Naive thymus-derived CD4-positive, alpha-beta T cell (primary cell): Measurements from ENCODE around the gene RTN3. TPM values are rescaled to one million over a fixed set of nuclear protein-coding genes. Genes with fewer than 3 reads are reported as not detected.
A peak's percentile ranks its signal among the peaks of the same experiment; 100 is the strongest.

ENCODE experiments used
- ATAC-seq: fragments of 150-1000 bp; cut with Tn5 transposase; 2 replicates; pipeline ENCODE4 v1.10.0; 2021; ENCODE audit warnings: mild to moderate bottlenecking, moderate library complexity
- CTCF ChIA-PET: fragments of 350-600 bp; sonication (Branson Sonifier 250); formaldehyde crosslinking; loops from one replicate; lab custom pipeline; 2021; ENCODE audit warnings: antibody characterized with exemption; lab: Charles Lee
- POLR2A ChIA-PET: fragments of 350-600 bp; sonication (Branson Sonifier 250); formaldehyde crosslinking; loops from one replicate; lab custom pipeline; 2021; ENCODE audit warnings: antibody characterized with exemption, inconsistent platforms; lab: Charles Lee
- DNase-seq, 9 donors: peaks; one replicate each; pipeline versions ENCODE4 v3.0.0 to v3.0.0-alpha.2; 2020 to 2022; ENCODE audit warnings: mixed read lengths in 1 of 9
- H3K27ac ChIP-seq: one replicate; pipeline ENCODE4 v1.7.0; 2013; ENCODE audit warnings: mild to moderate bottlenecking, low read depth, low read length, moderate library complexity
- H3K27me3 ChIP-seq, 2 donors: one replicate each; pipeline ENCODE4 v1.7.0; 2013; ENCODE audit warnings: low read length in 2 of 2, mild to moderate bottlenecking in 2 of 2, moderate library complexity in 2 of 2; ENCODE audit not compliant: control insufficient read depth in 2 of 2, insufficient read depth in 2 of 2
- H3K36me3 ChIP-seq, 3 experiments: 1 replicate in 2 of 3; 2 replicates in 1 of 3; pipeline ENCODE4 v1.7.0; 2013; ENCODE audit warnings: low read length in 3 of 3, mild to moderate bottlenecking in 3 of 3, moderate library complexity in 1 of 3; ENCODE audit not compliant: insufficient read depth in 3 of 3, control insufficient read depth in 2 of 3
- H3K4me1 ChIP-seq, 2 donors: one replicate each; pipeline ENCODE4 v1.7.0; 2013; ENCODE audit warnings: low read length in 2 of 2, mild to moderate bottlenecking in 2 of 2, moderate library complexity in 1 of 2; ENCODE audit not compliant: control insufficient read depth in 2 of 2, insufficient read depth in 2 of 2
- H3K4me3 ChIP-seq: 2 replicates; pipeline ENCODE4 v1.7.0; 2013; ENCODE audit warnings: mild to moderate bottlenecking, low read length
- H3K9me3 ChIP-seq, 3 experiments: 1 replicate in 2 of 3; 2 replicates in 1 of 3; pipeline ENCODE4 v1.7.0; 2013; ENCODE audit warnings: low read length in 3 of 3; ENCODE audit not compliant: control insufficient read depth in 2 of 3
- H3K27ac Mint-ChIP-seq, 9 donors: one replicate each; pipeline ENCODE4 v1.8.0; 2020 to 2022; ENCODE audit warnings: mixed read lengths in 9 of 9, mild to moderate bottlenecking in 8 of 9, moderate library complexity in 5 of 9, inconsistent platforms in 2 of 9
- H3K27me3 Mint-ChIP-seq, 5 donors: one replicate each; pipeline ENCODE4 v1.8.0; 2021 to 2022; ENCODE audit warnings: mixed read lengths in 5 of 5, mild to moderate bottlenecking in 1 of 5
- H3K36me3 Mint-ChIP-seq, 5 donors: one replicate each; pipeline ENCODE4 v1.8.0; 2020 to 2022; ENCODE audit warnings: mixed read lengths in 5 of 5, mild to moderate bottlenecking in 3 of 5, inconsistent platforms in 1 of 5
- H3K4me1 Mint-ChIP-seq, 7 donors: one replicate each; pipeline ENCODE4 v1.8.0; 2020 to 2022; ENCODE audit warnings: mixed read lengths in 7 of 7, mild to moderate bottlenecking in 3 of 7, inconsistent platforms in 1 of 7
- H3K4me3 Mint-ChIP-seq, 10 donors: one replicate each; pipeline ENCODE4 v1.8.0; 2020 to 2022; ENCODE audit warnings: mild to moderate bottlenecking in 10 of 10, mixed read lengths in 10 of 10, moderate library complexity in 6 of 10, inconsistent platforms in 2 of 10
- H3K9me3 Mint-ChIP-seq, 11 donors: one replicate each; pipeline ENCODE4 v1.8.0; 2020 to 2022; ENCODE audit warnings: mixed read lengths in 11 of 11, mild to moderate bottlenecking in 4 of 11, inconsistent platforms in 1 of 11, moderate library complexity in 1 of 11
- intact Hi-C, 2 donors: fragments of 100-400 bp; cut with micrococcal nuclease; formaldehyde crosslinking; loops; one replicate each; pipeline ENCODE4 v1.15.1; 2023
- polyA plus RNA-seq, 2 donors: library from polyadenylated mRNA; unstranded; fragments of 300-500 nt; fragmentation: Illumina TruSeq; gene quantifications; one replicate each; pipeline ENCODE4 v1.2.3, GENCODE V29; 2021
- total RNA-seq, 6 experiments: library from RNA in 5 of 6; stranded (reverse) in 5 of 6; gene quantifications; 1 replicate in 5 of 6; 2 replicates in 1 of 6; pipeline ENCODE4 v1.2.3 and lab custom pipeline; 2021 to 2026

RTN3 gene
- total and polyA plus RNA-seq, 7 experiments from 2014 or later: 20.8 to 65.7 (median 34.4) TPM

GRCh38 chr11:63705526-63705925 lies 24.2 kb downstream of the RTN3 start:
- no peak for ATAC-seq
- Mint-ChIP-seq H3K9me3 (no peaks in the 10 kb centered on the region), H3K36me3 (peaks cover 0 to 6% (median 4%) of the 10 kb centered on the region in 5 donors), H3K4me3 (no peak overlapping the region), H3K27me3 (no peaks in the 10 kb centered on the region), H3K4me1 (peaks cover 0 to 14% (median 5%) of the 10 kb centered on the region in 7 donors), H3K27ac (no peak overlapping the region)
- intact Hi-C loops: no loop called here
- Histone ChIP-seq H3K36me3 (no peaks in the 10 kb centered on the region), H3K4me3 (no peak overlapping the region), H3K9me3 (no peaks in the 10 kb centered on the region), H3K27me3 (no peaks in the 10 kb centered on the region), H3K4me1 (no peaks in the 10 kb centered on the region), H3K27ac (no peak overlapping the region)
- DNase-seq: no peak
- ChIA-PET CTCF (no interaction called here), POLR2A (interaction anchor here (0.6 kb wide), 1 partner anchor 15 kb away, joined by 4 read pairs; no protein-coding TSS in a partner anchor)

- no peaks in the 10 kb centered on the region for H3K36me3 ChIP-seq
- no peaks in the 10 kb centered on the region for H3K9me3 Mint-ChIP-seq
- no peak for DNase-seq
- H3K27me3 Mint-ChIP-seq: no peaks in the 10 kb centered on the region
- peaks cover 0 to 8% (median 0%) of the 10 kb centered on the region in 5 donors for H3K36me3 Mint-ChIP-seq
- H3K4me3 ChIP-seq: no peak overlapping the region
- no peaks in the 10 kb centered on the region for H3K4me1 ChIP-seq
- intact Hi-C loops: no loop called here
- no peak overlapping the region for H3K27ac Mint-ChIP-seq
- no peaks in the 10 kb centered on the region for H3K9me3 ChIP-seq
- H3K27me3 ChIP-seq: no peaks in the 10 kb centered on the region
- no peak for ATAC-seq
- H3K4me3 Mint-ChIP-seq: no peak overlapping the region
- peaks cover 0 to 11% (median 4%) of the 10 kb centered on the region in 7 donors for H3K4me1 Mint-ChIP-seq
- ChIA-PET CTCF (no interaction called here), POLR2A (no interaction called here)
- H3K27ac ChIP-seq: no peak overlapping the region
Observed at GRCh38 chr11:63708764-63709163, 27.5 kb downstream of the RTN3 start.

- no peak overlapping the region for H3K27ac Mint-ChIP-seq
Observed at GRCh38 chr11:63709336-63709884, 28.1 kb downstream of the RTN3 start.

GRCh38 chr11:63710476-63711217 lies 29.3 kb downstream of the RTN3 start:
- Histone ChIP-seq H3K4me3 (no peak overlapping the region), H3K4me1 (no peaks in the 10 kb centered on the region), H3K9me3 (no peaks in the 10 kb centered on the region), H3K27ac (no peak overlapping the region), H3K27me3 (no peaks in the 10 kb centered on the region), H3K36me3 (no peaks in the 10 kb centered on the region)
- H3K4me1 Mint-ChIP-seq: peaks cover 0 to 9% (median 4%) of the 10 kb centered on the region in 7 donors
- no peak for ATAC-seq
- no peak for DNase-seq
- POLR2A ChIA-PET: no interaction called here
- peaks cover 0 to 17% (median 0%) of the 10 kb centered on the region in 5 donors for H3K36me3 Mint-ChIP-seq
- peak overlapping the region in 2 of 9 donors; percentile 16 to 25 for H3K27ac Mint-ChIP-seq
- intact Hi-C loops: no loop called here
- CTCF ChIA-PET: no interaction called here
- no peaks in the 10 kb centered on the region for H3K27me3 Mint-ChIP-seq
- no peaks in the 10 kb centered on the region for H3K9me3 Mint-ChIP-seq
- H3K4me3 Mint-ChIP-seq: no peak overlapping the region

More at GRCh38 chr11:63709336-63709884, 28.1 kb downstream of the RTN3 start:
- intact Hi-C loops: no loop called here
- H3K27me3 ChIP-seq: no peaks in the 10 kb centered on the region
- H3K9me3 ChIP-seq: no peaks in the 10 kb centered on the region
- H3K4me3 Mint-ChIP-seq: no peak overlapping the region
- H3K27ac ChIP-seq: no peak overlapping the region
- H3K36me3 Mint-ChIP-seq: peaks cover 0 to 9% (median 0%) of the 10 kb centered on the region in 5 donors
- ATAC-seq: no peak
- H3K4me1 ChIP-seq: no peaks in the 10 kb centered on the region
- H3K9me3 Mint-ChIP-seq: no peaks in the 10 kb centered on the region
- H3K4me3 ChIP-seq: no peak overlapping the region
- ChIA-PET POLR2A (no interaction called here), CTCF (no interaction called here)
- H3K36me3 ChIP-seq: no peaks in the 10 kb centered on the region
- DNase-seq: no peak
- no peaks in the 10 kb centered on the region for H3K27me3 Mint-ChIP-seq
- H3K4me1 Mint-ChIP-seq: peaks cover 0 to 11% (median 4%) of the 10 kb centered on the region in 7 donors

- Histone ChIP-seq H3K27me3 (no peaks in the 10 kb centered on the region), H3K9me3 (no peaks in the 10 kb centered on the region), H3K4me3 (no peak overlapping the region), H3K36me3 (no peaks in the 10 kb centered on the region), H3K4me1 (no peaks in the 10 kb centered on the region), H3K27ac (no peak overlapping the region)
- Mint-ChIP-seq H3K27me3 (no peaks in the 10 kb centered on the region), H3K9me3 (no peaks in the 10 kb centered on the region), H3K36me3 (peaks cover 0 to 17% (median 0%) of the 10 kb centered on the region in 5 donors), H3K4me1 (peaks cover 0 to 9% (median 4%) of the 10 kb centered on the region in 7 donors), H3K4me3 (no peak overlapping the region), H3K27ac (no peak overlapping the region)
- intact Hi-C loops: no loop called here
- POLR2A ChIA-PET: no interaction called here
- CTCF ChIA-PET: no interaction called here
- DNase-seq: no peak
- ATAC-seq: no peak
Observed at GRCh38 chr11:63711838-63712237, 30.5 kb downstream of the RTN3 start.

- H3K4me3 ChIP-seq: no peak overlapping the region
- ChIA-PET CTCF (no interaction called here), POLR2A (no interaction called here)
- H3K27me3 Mint-ChIP-seq: no peaks in the 10 kb centered on the region
- no peaks in the 10 kb centered on the region for H3K9me3 ChIP-seq
- peaks cover 0 to 9% (median 4%) of the 10 kb centered on the region in 7 donors for H3K4me1 Mint-ChIP-seq
- DNase-seq (no peak), ATAC-seq (no peak)
- no peaks in the 10 kb centered on the region for H3K36me3 ChIP-seq
- intact Hi-C loops: no loop called here
- H3K27ac Mint-ChIP-seq: no peak overlapping the region
- no peak overlapping the region for H3K27ac ChIP-seq
- H3K36me3 Mint-ChIP-seq: peaks cover 0 to 17% (median 1%) of the 10 kb centered on the region in 5 donors
- H3K27me3 ChIP-seq: no peaks in the 10 kb centered on the region
- no peaks in the 10 kb centered on the region for H3K4me1 ChIP-seq
- H3K9me3 Mint-ChIP-seq: no peaks in the 10 kb centered on the region
- H3K4me3 Mint-ChIP-seq: no peak overlapping the region
Observed at GRCh38 chr11:63713766-63714165, 32.5 kb downstream of the RTN3 start.
